Measurements from ENCODE around the gene ROR2.

Gene ROR2

DNA sequence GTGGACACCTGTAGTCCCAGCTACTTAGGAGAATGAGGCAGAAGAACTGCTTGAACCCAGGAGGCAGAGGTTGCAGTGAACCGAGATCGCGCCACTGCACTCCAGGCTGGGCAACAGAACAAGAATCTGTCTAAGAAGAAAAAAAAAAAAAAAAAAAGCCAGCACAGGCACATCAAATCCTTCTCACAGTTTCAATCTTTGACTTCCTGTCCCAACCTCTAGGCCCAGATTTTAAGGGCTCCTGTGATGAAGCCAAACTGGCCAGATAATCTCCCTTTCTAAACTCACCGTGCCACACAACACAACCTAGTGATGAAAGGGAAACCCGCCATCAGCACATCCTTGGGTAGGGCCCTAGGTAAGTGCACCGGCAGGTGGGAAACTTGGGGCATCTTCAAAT lies 58.1 kb downstream of the ROR2 start:
- no peak overlapping the region for H3K27ac Mint-ChIP-seq
- no peaks in the 10 kb centered on the region for H3K9me3 Mint-ChIP-seq
- H3K4me3 Mint-ChIP-seq, result no peak overlapping the region
- no peaks in the 10 kb centered on the region for H3K36me3 Mint-ChIP-seq (ENCODE audit: low read depth)
- H3K4me1 Mint-ChIP-seq (ENCODE audit: low read depth), result peaks cover 3% of the 10 kb centered on the region
- peaks cover 46% of the 10 kb centered on the region for H3K27me3 Mint-ChIP-seq (ENCODE audit: low read depth)

DNA sequence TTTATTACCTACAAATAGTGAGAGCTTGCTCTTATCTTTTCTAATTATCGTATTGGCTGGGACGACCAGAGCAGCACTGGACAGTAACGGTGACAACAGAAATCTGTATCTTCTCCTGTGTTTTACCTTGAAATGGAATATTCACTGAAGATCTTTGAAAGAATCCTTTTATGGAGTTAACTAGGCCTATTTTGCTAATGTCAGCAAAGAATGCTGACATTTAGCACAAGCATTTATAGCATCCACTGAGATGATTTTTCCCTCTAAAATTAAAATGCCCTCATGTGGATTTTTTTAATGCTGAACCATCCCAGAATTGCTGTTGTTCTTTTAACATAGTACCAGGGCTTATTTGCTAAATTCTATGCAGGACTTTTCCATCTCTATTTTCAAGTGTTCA lies 59.4 kb downstream of the ROR2 start:
- Mint-ChIP-seq H3K9me3 (no peaks in the 10 kb centered on the region), H3K4me1 (ENCODE audit: low read depth) (no peaks in the 10 kb centered on the region), H3K27ac (no peak overlapping the region), H3K27me3 (ENCODE audit: low read depth) (peaks cover 43% of the 10 kb centered on the region), H3K36me3 (ENCODE audit: low read depth) (no peaks in the 10 kb centered on the region), H3K4me3 (no peak overlapping the region)

DNA sequence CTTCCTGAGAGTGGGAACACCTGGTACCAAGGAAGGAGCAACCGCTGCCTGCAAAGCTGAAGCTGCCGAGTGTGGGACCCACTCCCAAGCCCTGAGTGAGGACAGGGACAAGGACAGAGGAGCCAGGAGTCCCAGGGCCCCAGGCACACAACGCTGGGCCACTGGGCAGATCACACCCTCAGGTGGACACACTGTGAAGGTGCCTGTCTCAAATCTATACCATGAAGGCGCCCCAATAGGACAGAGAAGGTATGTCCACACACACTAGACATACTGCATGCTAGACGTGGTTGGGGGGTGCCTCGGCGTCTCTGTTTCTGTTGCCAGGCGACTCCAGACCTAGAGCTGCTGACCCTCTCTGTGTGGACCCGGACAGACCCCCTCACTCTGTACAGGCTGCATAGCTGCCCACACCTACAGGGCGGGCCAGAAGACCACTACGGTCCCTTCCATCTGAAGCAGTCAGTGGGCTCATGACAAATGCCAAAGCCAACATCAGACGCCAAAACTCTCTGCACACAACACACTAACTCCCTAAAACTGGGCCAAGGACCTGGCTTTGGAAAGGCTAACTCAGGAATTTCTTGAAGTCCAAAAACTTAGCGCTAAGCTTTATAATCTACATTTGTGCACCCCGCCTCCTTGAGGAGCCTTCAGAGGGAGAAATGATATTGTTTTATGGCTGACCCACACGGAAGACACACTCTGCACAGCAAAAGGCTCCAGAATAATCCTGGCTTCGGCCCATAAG lies 60.7 kb downstream of the ROR2 start:
- no peaks in the 10 kb centered on the region for H3K9me3 Mint-ChIP-seq
- H3K36me3 Mint-ChIP-seq (ENCODE audit: low read depth), result no peaks in the 10 kb centered on the region
- no peak overlapping the region for H3K27ac Mint-ChIP-seq
- H3K4me1 Mint-ChIP-seq (ENCODE audit: low read depth), result peaks cover 2% of the 10 kb centered on the region
- H3K27me3 Mint-ChIP-seq (ENCODE audit: low read depth), result peaks cover 44% of the 10 kb centered on the region
- no peak overlapping the region for H3K4me3 Mint-ChIP-seq

DNA sequence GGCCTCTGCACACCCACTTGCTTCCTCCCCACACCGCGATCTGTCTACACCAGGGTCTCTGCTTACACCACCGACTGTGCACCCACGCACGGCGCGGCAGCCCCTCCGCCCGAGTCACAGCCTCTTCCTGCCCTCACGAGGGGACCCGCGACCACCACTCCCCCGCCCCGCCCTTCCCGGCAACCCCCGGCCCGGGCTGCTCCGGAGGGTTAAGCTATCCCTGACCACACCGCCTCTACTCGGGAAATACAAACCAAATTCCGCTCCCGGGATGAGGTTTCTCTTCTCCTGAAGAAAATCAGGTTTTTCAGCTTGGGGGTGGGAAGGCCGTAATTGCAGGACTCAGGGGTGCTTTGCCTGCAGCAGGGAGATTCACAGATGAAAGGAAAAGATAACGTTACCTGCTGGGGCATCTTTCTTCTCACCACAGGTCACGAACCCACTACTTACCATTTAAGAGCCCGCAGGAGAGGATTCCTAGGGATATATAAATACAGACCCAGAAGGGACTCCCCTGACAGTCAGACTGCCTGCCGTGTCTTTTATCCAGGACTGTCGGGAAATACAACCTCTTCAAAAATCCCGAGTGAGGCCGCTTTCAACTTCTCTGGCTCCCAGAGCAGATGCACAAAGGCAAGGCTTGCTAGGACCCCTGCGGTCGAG lies 63.5 kb downstream of the ROR2 start:
- Mint-ChIP-seq H3K9me3 (no peaks in the 10 kb centered on the region), H3K27ac (no peak overlapping the region), H3K27me3 (ENCODE audit: low read depth) (peaks cover 40% of the 10 kb centered on the region), H3K36me3 (ENCODE audit: low read depth) (no peaks in the 10 kb centered on the region), H3K4me1 (ENCODE audit: low read depth) (peaks cover 2% of the 10 kb centered on the region), H3K4me3 (no peak overlapping the region)

DNA sequence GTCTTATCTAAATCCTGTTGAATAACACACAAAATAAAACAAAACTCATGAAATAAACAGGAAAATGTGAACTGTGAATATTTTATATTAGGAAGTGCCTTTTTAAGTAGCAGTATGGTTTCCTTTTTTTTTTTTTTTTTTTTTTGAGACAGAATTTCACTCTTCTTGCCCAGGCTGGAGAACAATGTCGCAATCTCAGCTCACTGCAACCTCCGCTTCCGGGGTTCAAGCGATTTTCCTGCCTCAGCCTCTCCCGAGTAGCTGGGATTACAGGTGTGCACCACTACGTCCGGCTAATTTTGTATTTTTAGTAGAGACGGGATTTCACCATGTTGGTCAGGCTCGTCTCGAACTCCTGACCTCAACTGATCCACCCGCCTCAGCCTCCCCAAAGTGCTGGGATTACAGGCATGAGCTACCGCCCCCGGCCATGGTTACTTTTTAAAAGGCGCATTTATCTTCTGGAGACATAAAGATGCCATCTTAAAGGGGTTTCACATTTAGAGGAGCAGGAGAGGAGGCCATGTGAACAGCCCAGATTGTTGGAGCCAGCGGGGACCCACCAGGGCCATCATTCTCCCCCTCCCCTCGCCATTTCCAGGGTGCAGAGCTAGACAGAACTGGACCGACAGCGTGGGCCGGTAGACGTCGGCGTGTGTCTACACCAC lies 64.1 kb downstream of the ROR2 start:
- Mint-ChIP-seq H3K36me3 (ENCODE audit: low read depth) (no peaks in the 10 kb centered on the region), H3K4me1 (ENCODE audit: low read depth) (peaks cover 2% of the 10 kb centered on the region), H3K4me3 (no peak overlapping the region), H3K27me3 (ENCODE audit: low read depth) (peaks cover 43% of the 10 kb centered on the region), H3K27ac (no peak overlapping the region), H3K9me3 (no peaks in the 10 kb centered on the region)

DNA sequence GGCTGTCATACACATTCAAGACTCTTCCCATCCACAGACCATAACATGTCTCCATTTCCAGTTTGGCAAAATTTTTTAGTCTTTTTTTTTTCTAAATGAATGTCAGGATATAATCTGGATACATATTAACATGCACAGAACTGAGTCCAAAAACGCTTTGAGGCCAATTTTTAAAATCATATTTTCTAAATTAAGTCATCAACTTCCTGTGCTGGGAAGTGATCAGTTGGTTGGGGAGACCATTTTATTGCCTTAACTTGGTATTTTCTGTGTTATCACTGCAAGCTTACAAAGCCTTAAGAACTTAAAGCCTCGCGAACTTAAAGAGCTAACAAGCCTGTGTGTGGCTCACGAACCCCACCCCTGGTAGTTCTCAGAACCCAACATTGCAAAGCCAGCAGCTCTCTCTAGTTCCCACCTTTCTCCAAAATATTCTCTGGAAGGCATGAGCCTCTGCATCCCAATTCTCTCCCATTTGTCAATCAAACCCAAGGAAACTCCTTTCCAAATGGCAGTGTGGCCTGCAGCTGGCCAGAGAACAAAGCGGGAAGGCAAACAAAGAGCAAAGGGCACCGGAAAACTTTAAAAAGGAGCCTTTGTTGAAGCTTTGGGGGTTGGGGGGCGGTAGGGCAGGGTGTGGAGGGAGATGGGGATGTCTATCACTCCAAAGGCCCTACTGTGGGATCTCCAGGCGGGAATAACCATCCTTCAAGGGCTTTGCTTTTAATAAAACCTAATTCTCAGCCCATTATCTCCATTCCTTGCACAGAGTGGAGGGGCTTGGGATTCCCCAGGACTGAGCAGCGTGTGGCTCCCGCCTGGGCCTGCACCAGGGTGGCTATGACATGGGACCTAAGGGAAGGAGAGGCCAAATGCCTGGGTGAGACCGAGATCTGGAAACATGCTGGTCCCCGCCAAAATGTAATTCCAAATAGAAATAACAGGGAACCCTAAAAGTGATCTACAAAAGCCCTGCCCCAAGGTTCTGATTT lies 65.0 kb downstream of the ROR2 start:
- no peaks in the 10 kb centered on the region for H3K9me3 Mint-ChIP-seq
- no peak overlapping the region for H3K4me3 Mint-ChIP-seq
- H3K27me3 Mint-ChIP-seq (ENCODE audit: low read depth), result peaks cover 43% of the 10 kb centered on the region
- H3K27ac Mint-ChIP-seq, result no peak overlapping the region
- no peaks in the 10 kb centered on the region for H3K36me3 Mint-ChIP-seq (ENCODE audit: low read depth)
- peaks cover 2% of the 10 kb centered on the region for H3K4me1 Mint-ChIP-seq (ENCODE audit: low read depth)

DNA sequence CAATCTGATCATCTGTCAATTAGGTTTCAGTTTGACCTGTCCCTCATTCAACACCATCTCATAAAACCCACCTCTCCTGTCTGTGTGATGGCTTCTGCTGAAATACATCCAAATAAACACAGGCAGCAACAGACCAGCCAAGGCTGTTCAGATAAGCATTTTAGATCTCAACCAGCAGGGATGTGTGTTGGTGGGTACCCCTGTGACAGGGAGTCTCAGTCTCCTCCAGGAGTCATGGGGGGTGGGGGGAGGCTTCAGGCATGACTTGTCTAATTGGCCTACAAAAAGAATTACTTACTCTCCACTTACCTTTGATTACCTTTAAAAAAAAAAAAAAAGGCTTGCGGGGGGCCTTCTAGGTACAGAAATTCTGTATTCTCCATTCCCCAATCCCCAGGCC lies 65.9 kb downstream of the ROR2 start:
- no peak overlapping the region for H3K27ac Mint-ChIP-seq
- H3K4me1 Mint-ChIP-seq (ENCODE audit: low read depth), result peaks cover 2% of the 10 kb centered on the region
- H3K9me3 Mint-ChIP-seq, result no peaks in the 10 kb centered on the region
- no peak overlapping the region for H3K4me3 Mint-ChIP-seq
- H3K27me3 Mint-ChIP-seq (ENCODE audit: low read depth), result peaks cover 43% of the 10 kb centered on the region
- no peaks in the 10 kb centered on the region for H3K36me3 Mint-ChIP-seq (ENCODE audit: low read depth)

DNA sequence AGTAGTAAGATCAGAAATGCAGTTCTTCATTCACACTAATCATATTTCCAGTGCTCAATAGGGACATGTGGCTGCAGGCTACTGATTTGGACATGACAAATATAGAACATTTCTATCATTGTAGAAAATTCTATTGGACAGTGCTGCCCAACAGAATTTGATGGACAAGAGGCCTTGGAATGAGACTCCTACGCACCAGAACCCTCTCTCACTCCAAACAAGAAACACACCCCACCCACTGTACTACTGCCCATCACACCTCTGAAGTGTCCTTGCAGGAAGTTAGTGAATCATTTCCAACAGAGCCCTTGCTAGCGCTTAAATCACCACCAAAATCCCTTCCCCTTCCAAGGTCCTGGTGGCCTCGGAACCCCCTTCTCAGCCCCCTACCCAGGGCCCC lies 66.5 kb downstream of the ROR2 start:
- Mint-ChIP-seq H3K27me3 (ENCODE audit: low read depth) (peaks cover 38% of the 10 kb centered on the region), H3K36me3 (ENCODE audit: low read depth) (no peaks in the 10 kb centered on the region), H3K4me1 (ENCODE audit: low read depth) (peaks cover 2% of the 10 kb centered on the region), H3K27ac (no peak overlapping the region), H3K9me3 (no peaks in the 10 kb centered on the region), H3K4me3 (no peak overlapping the region)

DNA sequence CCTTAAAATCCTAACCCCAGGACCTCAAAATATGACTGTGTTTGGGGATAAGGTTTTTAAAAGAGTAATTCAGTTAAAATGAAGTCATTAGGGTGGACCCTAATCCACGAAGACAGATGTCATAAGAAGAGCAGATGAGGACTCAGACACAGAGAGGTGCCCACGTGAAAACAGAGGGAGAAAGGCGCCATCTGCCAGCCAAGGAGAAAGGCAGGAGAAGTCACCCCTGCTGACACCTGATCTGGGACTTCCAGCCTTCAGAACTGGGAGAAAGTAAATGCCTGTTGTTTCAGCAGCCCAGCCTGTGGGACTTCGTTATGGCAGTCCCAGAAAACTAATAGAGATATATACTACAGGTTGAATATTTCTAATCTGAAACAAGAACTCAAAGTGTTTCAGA lies 67.4 kb downstream of the ROR2 start:
- no peaks in the 10 kb centered on the region for H3K36me3 Mint-ChIP-seq (ENCODE audit: low read depth)
- no peaks in the 10 kb centered on the region for H3K9me3 Mint-ChIP-seq
- no peak overlapping the region for H3K4me3 Mint-ChIP-seq
- peaks cover 2% of the 10 kb centered on the region for H3K4me1 Mint-ChIP-seq (ENCODE audit: low read depth)
- no peak overlapping the region for H3K27ac Mint-ChIP-seq
- peaks cover 31% of the 10 kb centered on the region for H3K27me3 Mint-ChIP-seq (ENCODE audit: low read depth)

DNA sequence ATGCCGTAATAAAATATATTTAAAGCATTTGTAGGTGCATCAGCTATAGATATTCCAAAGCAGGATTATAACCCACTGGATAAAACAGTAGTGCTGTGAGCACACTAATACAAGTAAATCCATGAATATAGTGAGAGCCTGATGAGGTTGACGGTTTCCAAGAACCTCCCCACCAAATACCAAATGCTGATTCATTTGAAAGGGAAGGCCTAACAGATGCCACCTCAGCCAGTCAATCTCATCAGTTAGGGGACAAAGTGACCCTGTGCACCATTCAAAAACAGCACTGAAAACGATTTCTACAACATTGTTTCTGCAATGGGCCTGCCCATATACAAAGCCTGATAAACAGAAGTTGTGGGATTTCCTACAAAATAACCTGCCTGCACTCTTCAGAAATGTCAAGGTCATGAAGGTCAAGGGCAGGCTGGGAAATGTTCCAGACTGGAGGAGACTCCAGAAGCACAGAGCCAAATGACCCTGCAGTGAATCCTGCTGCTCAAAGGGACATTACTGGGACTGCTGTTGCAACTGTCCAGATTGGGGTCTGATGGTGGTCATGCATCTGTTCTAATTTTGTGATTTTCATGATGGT lies 69.6 kb downstream of the ROR2 start:
- Mint-ChIP-seq H3K27ac (no peak overlapping the region), H3K4me3 (no peak overlapping the region), H3K4me1 (ENCODE audit: low read depth) (peaks cover 2% of the 10 kb centered on the region), H3K9me3 (no peaks in the 10 kb centered on the region), H3K36me3 (ENCODE audit: low read depth) (no peaks in the 10 kb centered on the region), H3K27me3 (ENCODE audit: low read depth) (peaks cover 32% of the 10 kb centered on the region)

DNA sequence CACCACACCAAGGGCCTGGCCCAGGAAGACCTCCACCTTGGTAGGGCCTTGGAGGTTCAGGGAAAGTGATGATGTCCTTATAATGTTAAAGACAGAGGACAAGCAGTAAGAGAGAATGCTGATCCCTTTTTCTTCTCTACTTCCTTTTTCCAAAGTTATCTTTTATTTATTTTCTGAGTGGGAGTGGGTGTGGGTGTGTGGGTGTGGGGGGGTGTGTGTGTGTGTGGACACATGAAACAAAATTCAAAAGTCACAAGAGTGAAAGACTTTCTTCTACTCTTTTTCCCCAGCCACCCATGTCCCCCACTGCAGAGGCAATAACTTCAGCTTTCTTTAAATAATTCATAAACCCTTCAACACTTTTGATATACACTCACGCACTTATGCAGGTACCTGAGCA lies 70.8 kb downstream of the ROR2 start:
- Mint-ChIP-seq H3K27ac (no peak overlapping the region), H3K4me3 (no peak overlapping the region), H3K27me3 (ENCODE audit: low read depth) (peaks cover 30% of the 10 kb centered on the region), H3K9me3 (no peaks in the 10 kb centered on the region), H3K36me3 (ENCODE audit: low read depth) (no peaks in the 10 kb centered on the region), H3K4me1 (ENCODE audit: low read depth) (peaks cover 2% of the 10 kb centered on the region)

DNA sequence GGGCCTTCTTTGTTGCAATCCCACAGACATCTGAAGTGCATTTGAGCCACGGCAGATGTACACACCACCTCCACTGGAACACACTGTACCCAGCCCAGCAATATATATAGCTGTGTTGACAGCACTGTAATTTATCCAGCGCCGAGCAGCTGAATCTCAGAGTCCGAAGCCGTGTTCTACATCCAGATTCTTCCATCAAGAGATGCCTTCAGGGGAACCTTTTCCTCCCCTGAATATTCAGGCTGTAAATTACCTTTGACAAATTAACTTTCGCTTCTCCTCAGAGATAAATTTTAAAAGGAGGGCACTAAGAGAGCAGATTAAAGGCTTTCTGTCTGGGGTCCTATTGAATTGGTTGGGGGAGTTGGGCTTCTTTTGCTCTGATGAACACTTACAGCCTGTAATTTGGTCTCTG lies 76.4 kb downstream of the ROR2 start:
- Mint-ChIP-seq H3K4me3 (no peak overlapping the region), H3K27ac (no peak overlapping the region), H3K27me3 (ENCODE audit: low read depth) (peaks cover 46% of the 10 kb centered on the region), H3K4me1 (ENCODE audit: low read depth) (peaks cover 2% of the 10 kb centered on the region), H3K9me3 (no peaks in the 10 kb centered on the region), H3K36me3 (ENCODE audit: low read depth) (no peaks in the 10 kb centered on the region)

DNA sequence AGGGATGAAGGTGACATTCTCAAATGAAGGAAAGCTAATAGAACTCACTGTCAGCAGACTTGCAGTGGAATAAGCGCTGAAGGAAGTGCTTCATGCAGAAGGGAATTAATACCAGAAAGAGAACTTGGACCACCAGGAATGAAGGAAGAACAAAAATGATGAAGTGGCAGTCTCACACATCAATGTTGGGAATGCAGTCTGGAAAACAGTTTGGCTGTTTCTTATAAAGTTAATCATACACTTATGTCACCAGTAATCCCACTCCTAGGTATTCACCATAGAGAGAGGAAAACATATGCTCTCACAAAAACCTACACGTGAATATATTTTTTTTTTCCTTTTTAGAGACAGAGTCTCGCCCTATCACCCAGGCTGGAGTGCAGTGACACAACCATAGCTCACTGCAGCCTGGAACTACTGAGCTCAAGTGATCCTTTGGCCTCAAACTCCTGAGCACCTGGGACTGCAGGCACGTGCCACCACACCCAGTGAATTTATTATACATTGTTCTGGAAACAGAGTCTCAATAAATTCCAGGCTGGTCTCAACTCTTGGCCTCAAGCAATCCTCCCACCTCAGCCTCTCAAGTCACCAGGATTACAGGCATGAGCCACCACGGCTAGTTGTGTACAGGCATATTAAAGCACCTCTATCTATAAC lies 81.2 kb downstream of the ROR2 start:
- H3K9me3 Mint-ChIP-seq, result no peaks in the 10 kb centered on the region
- no peaks in the 10 kb centered on the region for H3K36me3 Mint-ChIP-seq (ENCODE audit: low read depth)
- H3K27ac Mint-ChIP-seq, result no peak overlapping the region
- H3K27me3 Mint-ChIP-seq (ENCODE audit: low read depth), result peaks cover 64% of the 10 kb centered on the region
- H3K4me3 Mint-ChIP-seq, result no peak overlapping the region
- peaks cover 6% of the 10 kb centered on the region for H3K4me1 Mint-ChIP-seq (ENCODE audit: low read depth)
